Left ventricle myocardium inferior (tissue), 1 donor: Measurements from ENCODE around the gene PBX4. TPM values are rescaled to one million over a fixed set of nuclear protein-coding genes. Genes with fewer than 3 reads are reported as not detected.

Experiments
- DNase-seq: peaks from one replicate; pipeline ENCODE4 v3.0.0-alpha.2; 2020
- H3K27ac ChIP-seq: fragments of 200-600 bp; replicated peaks from 2 replicates; pipeline ENCODE4 v1.8.0; 2021
- H3K27me3 ChIP-seq: fragments of 200-600 bp; 2 replicates; pipeline ENCODE4 v1.8.0; 2021; ENCODE audit warnings: low read depth
- H3K36me3 ChIP-seq: fragments of 200-600 bp; 2 replicates; pipeline ENCODE4 v1.8.0; 2021
- H3K4me1 ChIP-seq: fragments of 200-600 bp; 2 replicates; pipeline ENCODE4 v1.8.0; 2021
- H3K4me3 ChIP-seq: fragments of 200-600 bp; 2 replicates; pipeline ENCODE4 v1.8.0; 2021; ENCODE audit warnings: mild to moderate bottlenecking, moderate library complexity
- H3K9me3 ChIP-seq: fragments of 200-600 bp; replicated peaks from 2 replicates; pipeline ENCODE4 v1.8.0; 2021
- CTCF ChIP-seq: fragments of 200-600 bp; IDR thresholded peaks from 2 replicates; pipeline ENCODE4 v1.8.0; 2021; ENCODE audit warnings: antibody characterized with exemption, mild to moderate bottlenecking, borderline replicate concordance
- intact Hi-C: fragments of 100-400 bp; cut with micrococcal nuclease; formaldehyde crosslinking; loops from one replicate; pipeline ENCODE4 v1.11.0; 2022
- total RNA-seq: library from RNA; stranded (reverse); fragmentation: NEBNext Ultra II Directional; extraction: Animal tissue kit (Norgen Biotek cat#: 25700); gene quantifications from one replicate; pipeline ENCODE4 v1.2.1, GENCODE V29; 2021
- donor health status: DM: no; HTN: yes; CAD: no; lungs with severe emphysema.

The PBX4 gene
- total RNA-seq, 1 donor from 2014 or later = not detected

GRCh38 chr19:19533841-19534240, 84.6 kb downstream of the PBX4 start:
- Histone ChIP-seq H3K36me3 (no peaks in the 10 kb centered on the region), H3K27ac (no peak overlapping the region), H3K27me3 (peaks cover 15% of the 10 kb centered on the region), H3K4me3 (no peak overlapping the region), H3K9me3 (no peaks in the 10 kb centered on the region), H3K4me1 (peaks cover 33% of the 10 kb centered on the region)
- intact Hi-C loops = loop anchor here (10.0 kb wide), 1 partner anchor 401 kb away; no protein-coding TSS in a partner anchor
- DNase-seq = no peak
- TF ChIP-seq CTCF = no peak

GRCh38 chr19:19532806-19533701, 85.4 kb downstream of the PBX4 start:
- H3K27ac ChIP-seq = no peak overlapping the region

GRCh38 chr19:19531951-19532805, 86.3 kb downstream of the PBX4 start:
- Histone ChIP-seq H3K27me3 (no peaks in the 10 kb centered on the region), H3K36me3 (peaks cover 10% of the 10 kb centered on the region), H3K4me1 (peaks cover 27% of the 10 kb centered on the region), H3K27ac (no peak overlapping the region), H3K9me3 (no peaks in the 10 kb centered on the region), H3K4me3 (no peak overlapping the region)
- peak; percentile 97 for TF ChIP-seq CTCF
- DNase-seq = peak; percentile 85
- intact Hi-C loops = loop anchor here (10.0 kb wide), 1 partner anchor 403 kb away; no protein-coding TSS in a partner anchor

More at GRCh38 chr19:19532806-19533701, 85.4 kb downstream of the PBX4 start:
- no peak for DNase-seq
- Histone ChIP-seq H3K4me1 (peaks cover 30% of the 10 kb centered on the region), H3K36me3 (peaks cover 1% of the 10 kb centered on the region), H3K4me3 (no peak overlapping the region), H3K27me3 (peaks cover 8% of the 10 kb centered on the region), H3K9me3 (no peaks in the 10 kb centered on the region)
- no peak for TF ChIP-seq CTCF
- intact Hi-C loops = loop anchor here (10.0 kb wide), 1 partner anchor 402 kb away; no protein-coding TSS in a partner anchor

- Histone ChIP-seq H3K9me3 (no peaks in the 10 kb centered on the region), H3K4me3 (no peak overlapping the region), H3K27me3 (no peaks in the 10 kb centered on the region), H3K36me3 (peaks cover 21% of the 10 kb centered on the region), H3K4me1 (peaks cover 38% of the 10 kb centered on the region), H3K27ac (no peak overlapping the region)
- intact Hi-C loops = loop anchor here (10.0 kb wide), 1 partner anchor 404 kb away; no protein-coding TSS in a partner anchor
- TF ChIP-seq CTCF = no peak
- no peak for DNase-seq
These were observed 87.6 kb downstream of the PBX4 start for GRCh38 chr19:19530889-19531288.

GRCh38 chr19:19530423-19530804, 88.1 kb downstream of the PBX4 start:
- peaks cover 43% of the 10 kb centered on the region for H3K4me1 ChIP-seq
- no peaks in the 10 kb centered on the region for H3K27me3 ChIP-seq
- H3K9me3 ChIP-seq = no peaks in the 10 kb centered on the region
- no peak for DNase-seq
- no peak overlapping the region for H3K4me3 ChIP-seq
- peaks cover 23% of the 10 kb centered on the region for H3K36me3 ChIP-seq
- intact Hi-C loops = loop anchor here (10.0 kb wide), 1 partner anchor 404 kb away; no protein-coding TSS in a partner anchor
- no peak for TF ChIP-seq CTCF
- H3K27ac ChIP-seq = no peak overlapping the region
